Measurements from ENCODE around the gene SLC18A2.

DNA sequence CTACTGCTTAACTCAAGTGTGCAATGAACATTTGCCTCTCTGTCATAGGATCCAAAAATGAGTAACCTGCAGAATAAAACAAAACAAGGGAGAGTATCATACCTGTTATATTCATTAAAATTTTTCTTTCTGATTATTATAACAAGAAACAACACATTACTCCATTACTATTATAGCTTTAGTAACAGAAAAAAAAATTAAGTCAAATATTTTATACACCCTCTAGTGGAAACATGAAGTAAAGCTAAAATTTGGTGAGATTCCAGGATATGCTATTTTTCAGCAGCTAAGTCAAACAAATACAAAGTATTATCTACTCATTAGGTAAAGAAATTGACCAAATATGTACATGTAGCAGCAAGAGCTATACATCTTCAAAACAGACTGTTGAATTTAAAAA lies 78.0 kb downstream of the SLC18A2 start:
- no peak for TF ChIP-seq ZNF274 (IDR thresholded peaks at IDR 0.05; ENCODE audit: insufficient read depth, insufficient read length)
- no peak for TF ChIP-seq CBX3 (IDR thresholded peaks at IDR 0.05; ENCODE audit: borderline replicate concordance, low read depth)
- TF ChIP-seq, protein P1, sequence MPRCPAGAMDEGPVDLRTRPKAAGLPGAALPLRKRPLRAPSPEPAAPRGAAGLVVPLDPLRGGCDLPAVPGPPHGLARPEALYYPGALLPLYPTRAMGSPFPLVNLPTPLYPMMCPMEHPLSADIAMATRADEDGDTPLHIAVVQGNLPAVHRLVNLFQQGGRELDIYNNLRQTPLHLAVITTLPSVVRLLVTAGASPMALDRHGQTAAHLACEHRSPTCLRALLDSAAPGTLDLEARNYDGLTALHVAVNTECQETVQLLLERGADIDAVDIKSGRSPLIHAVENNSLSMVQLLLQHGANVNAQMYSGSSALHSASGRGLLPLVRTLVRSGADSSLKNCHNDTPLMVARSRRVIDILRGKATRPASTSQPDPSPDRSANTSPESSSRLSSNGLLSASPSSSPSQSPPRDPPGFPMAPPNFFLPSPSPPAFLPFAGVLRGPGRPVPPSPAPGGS (IDR thresholded peaks at IDR 0.05; ENCODE audit: borderline replicate concordance, insufficient read depth, low read depth, low read length, poor library complexity, severe bottlenecking) = no peak
- no peak for TF ChIP-seq CHD2 (IDR thresholded peaks at IDR 0.05; ENCODE audit: borderline replicate concordance, low read depth, low read length)
- no peak for TF ChIP-seq POLR2A (IDR thresholded peaks at IDR 0.05; ENCODE audit: low read depth, low read length)
- TF ChIP-seq, protein P2, sequence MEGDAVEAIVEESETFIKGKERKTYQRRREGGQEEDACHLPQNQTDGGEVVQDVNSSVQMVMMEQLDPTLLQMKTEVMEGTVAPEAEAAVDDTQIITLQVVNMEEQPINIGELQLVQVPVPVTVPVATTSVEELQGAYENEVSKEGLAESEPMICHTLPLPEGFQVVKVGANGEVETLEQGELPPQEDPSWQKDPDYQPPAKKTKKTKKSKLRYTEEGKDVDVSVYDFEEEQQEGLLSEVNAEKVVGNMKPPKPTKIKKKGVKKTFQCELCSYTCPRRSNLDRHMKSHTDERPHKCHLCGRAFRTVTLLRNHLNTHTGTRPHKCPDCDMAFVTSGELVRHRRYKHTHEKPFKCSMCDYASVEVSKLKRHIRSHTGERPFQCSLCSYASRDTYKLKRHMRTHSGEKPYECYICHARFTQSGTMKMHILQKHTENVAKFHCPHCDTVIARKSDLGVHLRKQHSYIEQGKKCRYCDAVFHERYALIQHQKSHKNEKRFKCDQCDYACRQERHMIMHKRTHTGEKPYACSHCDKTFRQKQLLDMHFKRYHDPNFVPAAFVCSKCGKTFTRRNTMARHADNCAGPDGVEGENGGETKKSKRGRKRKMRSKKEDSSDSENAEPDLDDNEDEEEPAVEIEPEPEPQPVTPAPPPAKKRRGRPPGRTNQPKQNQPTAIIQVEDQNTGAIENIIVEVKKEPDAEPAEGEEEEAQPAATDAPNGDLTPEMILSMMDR (IDR thresholded peaks at IDR 0.05 in 2 of 3, conservative IDR thresholded peaks at IDR 0.05 in 1 of 3; ENCODE audit: control insufficient read depth in 2 of 3, extremely low read depth in 1 of 3, insufficient read depth in 1 of 3, low read depth in 3 of 3, low read length in 3 of 3) = 0 out of 6 replicates have a peak, but pooled peaks of 1 of the 3 experiments have one; percentile 10
- no peak for TF ChIP-seq EGR1 (IDR thresholded peaks at IDR 0.05; ENCODE audit: borderline replicate concordance in 1 of 2, low read depth in 2 of 2, low read length in 2 of 2)
- no peak for TF ChIP-seq RELA (IDR thresholded peaks at IDR 0.05; ENCODE audit: borderline replicate concordance, partially characterized antibody)
- TF ChIP-seq PAX5 (IDR thresholded peaks at IDR 0.05; ENCODE audit: borderline replicate concordance, low read depth, low read length) = no peak
- TF ChIP-seq KDM1A (IDR thresholded peaks at IDR 0.05; ENCODE audit: borderline replicate concordance) = no peak

All from GM12878 (cell line).